H1 (cell line): ENCODE data around the gene TBC1D17. TPM values are rescaled to one million over a fixed set of nuclear protein-coding genes. Genes with fewer than 3 reads are reported as not detected.

Experiments used
- CTCF ChIA-PET: fragments of 300-600 bp; sonication (Branson Sonifier 250); formaldehyde crosslinking; loops from one replicate; lab custom pipeline; 2021; ENCODE audit not compliant: partially characterized antibody; lab: Charles Lee
- POLR2A ChIA-PET: fragments of 300-600 bp; sonication (Branson Sonifier 250); formaldehyde crosslinking; loops from one replicate; lab custom pipeline; 2021; ENCODE audit warnings: inconsistent platforms; ENCODE audit not compliant: partially characterized antibody; lab: Charles Lee
- DNase-seq, 2 experiments: peaks; one replicate each; pipeline versions ENCODE4 v3.0.0 to v3.0.0-alpha.2; 2010 to 2022; ENCODE audit warnings: low spot score in 2 of 2, low read depth in 1 of 2, mixed read lengths in 1 of 2
- FAIRE-seq: peaks from 2 replicates; lab custom pipeline; 2011; peaks lifted over from hg19 to GRCh38; lab: Jason Lieb, UNC
- H2AFZ ChIP-seq: 2 replicates; pipeline ENCODE4 v1.8.1; 2012; ENCODE audit warnings: low read length, inconsistent platforms
- H2AK5ac ChIP-seq: 2 replicates; pipeline ENCODE4 v1.6.1; 2013; ENCODE audit warnings: low read depth, low read length
- H2BK120ac ChIP-seq: replicated peaks from 2 replicates; pipeline ENCODE3; 2013; ENCODE audit warnings: low read depth, low read length, inconsistent platforms
- H2BK12ac ChIP-seq: 2 replicates; pipeline ENCODE4 v1.6.1; 2013; ENCODE audit warnings: low read depth, low read length
- H2BK15ac ChIP-seq: 2 replicates; pipeline ENCODE4 v1.6.1; 2013; ENCODE audit warnings: low read length
- H2BK20ac ChIP-seq: 2 replicates; pipeline ENCODE4 v1.6.1; 2013; ENCODE audit warnings: low read length
- H2BK5ac ChIP-seq: 2 replicates; pipeline ENCODE4 v1.6.1; 2013; ENCODE audit warnings: low read depth, low read length
- H3K14ac ChIP-seq: 2 replicates; pipeline ENCODE4 v1.6.1; 2013; ENCODE audit warnings: inconsistent platforms; ENCODE audit not compliant: insufficient read length
- H3K18ac ChIP-seq: 2 replicates; pipeline ENCODE4 v1.6.1; 2013; ENCODE audit warnings: low read length; ENCODE audit errors: extremely low read depth
- H3K23ac ChIP-seq: 2 replicates; pipeline ENCODE4 v1.6.1; 2013; ENCODE audit warnings: inconsistent platforms; ENCODE audit not compliant: insufficient read length
- H3K23me2 ChIP-seq: 2 replicates; pipeline ENCODE4 v1.6.1; 2013; ENCODE audit warnings: low read depth, low read length
- H3K27ac ChIP-seq: 2 replicates; pipeline ENCODE4 v1.6.1; 2011; ENCODE audit warnings: low read depth, low read length, inconsistent platforms
- H3K27me3 ChIP-seq, 4 experiments: replicated peaks in 1 of 4; 1 replicate in 1 of 4; 2 replicates in 3 of 4; pipeline versions ENCODE4 v1.6.1 to v1.8.1; 2011 to 2013; ENCODE audit warnings: low read length in 3 of 4, mild to moderate bottlenecking in 3 of 4, inconsistent platforms in 2 of 4, mixed read lengths in 2 of 4, moderate library complexity in 1 of 4; ENCODE audit not compliant: control insufficient read depth in 3 of 4, insufficient read depth in 3 of 4; ENCODE audit errors: extremely low read depth in 1 of 4
- H3K36me3 ChIP-seq, 4 experiments: 2 replicates each; pipeline versions ENCODE4 v1.6.1 to v1.8.1; 2011 to 2013; ENCODE audit warnings: mild to moderate bottlenecking in 4 of 4, low read length in 3 of 4, moderate library complexity in 2 of 4, control low read depth in 1 of 4, inconsistent platforms in 1 of 4; ENCODE audit not compliant: insufficient read depth in 4 of 4, control insufficient read depth in 2 of 4
- H3K4ac ChIP-seq: replicated peaks from 2 replicates; pipeline ENCODE3; 2013; ENCODE audit warnings: low read length, low read depth, mixed read lengths, inconsistent platforms; ENCODE audit not compliant: insufficient read length
- H3K4me1 ChIP-seq, 4 experiments: replicated peaks in 1 of 4; 1 replicate in 1 of 4; 2 replicates in 3 of 4; pipeline versions ENCODE4 v1.6.1 to v1.8.1; 2011 to 2013; ENCODE audit warnings: low read length in 3 of 4, inconsistent platforms in 2 of 4, mixed read lengths in 1 of 4; ENCODE audit not compliant: insufficient read depth in 4 of 4, control insufficient read depth in 3 of 4
- H3K4me2 ChIP-seq, 2 experiments: 2 replicates each; pipeline versions ENCODE4 v1.6.1 to v1.8.1; 2011 to 2013; ENCODE audit warnings: low read depth in 2 of 2, low read length in 2 of 2, control low read depth in 1 of 2, inconsistent platforms in 1 of 2, mild to moderate bottlenecking in 1 of 2; ENCODE audit not compliant: insufficient read depth in 1 of 2
- H3K4me3 ChIP-seq, 4 experiments: fragments of 200-600, 300-600 bp in 1 of 4; sonication (generic), shearing (Covaris generic), sonication (Bioruptor Twin) in 1 of 4; 2 replicates each; pipeline versions ENCODE4 v1.5.1 to v1.8.1; 2011 to 2016; ENCODE audit warnings: low read length in 4 of 4, low read depth in 3 of 4, control low read depth in 2 of 4, inconsistent platforms in 2 of 4, mild to moderate bottlenecking in 2 of 4, mixed read lengths in 1 of 4, moderate library complexity in 1 of 4; ENCODE audit not compliant: insufficient read depth in 2 of 4; ENCODE audit errors: extremely low read depth in 1 of 4
- H3K56ac ChIP-seq: replicated peaks from 2 replicates; pipeline ENCODE3; 2013; ENCODE audit warnings: low read depth, mild to moderate bottlenecking, mixed read lengths, low read length, inconsistent platforms; ENCODE audit not compliant: insufficient read length
- H3K79me1 ChIP-seq: 2 replicates; pipeline ENCODE4 v1.6.1; 2013; ENCODE audit warnings: low read depth, low read length, control low read depth
- H3K79me2 ChIP-seq, 2 experiments: 2 replicates each; pipeline versions ENCODE4 v1.6.1 to v1.8.1; 2012 to 2013; ENCODE audit warnings: low read length in 2 of 2, mild to moderate bottlenecking in 2 of 2, inconsistent platforms in 1 of 2; ENCODE audit not compliant: insufficient read depth in 2 of 2, control insufficient read depth in 1 of 2
- H3K9ac ChIP-seq, 4 experiments: replicated peaks in 1 of 4; 1 replicate in 1 of 4; 2 replicates in 3 of 4; pipeline versions ENCODE4 v1.6.1 to v1.8.1; 2011 to 2013; ENCODE audit warnings: low read depth in 3 of 4, low read length in 3 of 4, control low read depth in 2 of 4, mild to moderate bottlenecking in 2 of 4, moderate library complexity in 2 of 4, inconsistent platforms in 1 of 4; ENCODE audit errors: extremely low read depth in 1 of 4
- H3K9me3 ChIP-seq, 2 experiments: 2 replicates each; pipeline versions ENCODE4 v1.6.1 to v1.8.1; 2012 to 2013; ENCODE audit warnings: mild to moderate bottlenecking in 2 of 2, moderate library complexity in 2 of 2, control low read depth in 1 of 2, inconsistent platforms in 1 of 2, low read depth in 1 of 2, low read length in 1 of 2, mixed read lengths in 1 of 2; ENCODE audit not compliant: insufficient read depth in 2 of 2
- H4K20me1 ChIP-seq, 2 experiments: replicated peaks in 1 of 2; 2 replicates each; pipeline versions ENCODE3 to v1.8.1; 2011 to 2013; ENCODE audit warnings: inconsistent platforms in 2 of 2, low read length in 2 of 2, mild to moderate bottlenecking in 1 of 2; ENCODE audit not compliant: insufficient read depth in 2 of 2, control insufficient read depth in 1 of 2
- H4K5ac ChIP-seq: 2 replicates; pipeline ENCODE4 v1.6.1; 2013; ENCODE audit warnings: low read length, low read depth, mixed read lengths, inconsistent platforms; ENCODE audit not compliant: insufficient read length
- H4K8ac ChIP-seq: 2 replicates; pipeline ENCODE4 v1.8.0; 2013; ENCODE audit warnings: mild to moderate bottlenecking, moderate library complexity, low read length, inconsistent platforms; ENCODE audit not compliant: insufficient read depth; ENCODE audit errors: extremely low read depth
- H4K91ac ChIP-seq: replicated peaks from 2 replicates; pipeline ENCODE3; 2013; ENCODE audit warnings: low read length, mixed read lengths, inconsistent platforms; ENCODE audit not compliant: insufficient read length
- ASH2L ChIP-seq: fragments of 200-600, 300-600 bp; sonication (generic); IDR thresholded peaks from one replicate; pipeline ENCODE4 v1.7.1; 2017; ENCODE audit warnings: low read length
- ATF2 ChIP-seq: IDR thresholded peaks from 2 replicates; pipeline ENCODE4 v1.6.1; 2012; ENCODE audit warnings: low read length, inconsistent platforms
- CBX8 ChIP-seq: fragments of 300-800, 300-1000 bp; sonication (generic); IDR thresholded peaks from 2 replicates; pipeline ENCODE4 v1.7.1; 2016; ENCODE audit warnings: low read depth, low read length, borderline replicate concordance
- CHD2 ChIP-seq: IDR thresholded peaks from 2 replicates; pipeline ENCODE4 v1.6.1; 2012; ENCODE audit warnings: low read length, improper control_type of control experiment
- HDAC2 ChIP-seq, 2 experiments: fragments of 300-600 bp in 1 of 2; sonication (generic) in 1 of 2; IDR thresholded peaks; 2 replicates each; pipeline ENCODE4 v1.6.1; 2011 to 2012; ENCODE audit warnings: low read depth in 2 of 2, low read length in 2 of 2, mild to moderate bottlenecking in 2 of 2, moderate library complexity in 2 of 2, borderline replicate concordance in 1 of 2, inconsistent platforms in 1 of 2
- KDM4A ChIP-seq: IDR thresholded peaks from one replicate; pipeline ENCODE4 v1.7.1; 2012; ENCODE audit warnings: low read depth, mild to moderate bottlenecking, moderate library complexity, low read length, inconsistent platforms; ENCODE audit not compliant: severe bottlenecking
- NRF1 ChIP-seq: IDR thresholded peaks from 2 replicates; pipeline ENCODE4 v1.6.1; 2011; ENCODE audit warnings: mild to moderate bottlenecking, low read depth, low read length, improper control_type of control experiment
- POLR2AphosphoS5 ChIP-seq: IDR thresholded peaks from 2 replicates; pipeline ENCODE4 v1.6.1; 2011; ENCODE audit warnings: low read depth, low read length
- RBBP5 ChIP-seq: IDR thresholded peaks from 2 replicates; pipeline ENCODE4 v1.7.1; 2012; ENCODE audit warnings: low read depth, mild to moderate bottlenecking, inconsistent platforms, low read length, moderate library complexity, borderline replicate concordance
- RNF2 ChIP-seq: fragments of 200-900, 300-1000 bp; sonication (generic); IDR thresholded peaks from 2 replicates; pipeline ENCODE4 v1.7.1; 2016; ENCODE audit warnings: borderline replicate concordance, low read depth, mild to moderate bottlenecking, antibody characterized with exemption, low read length; ENCODE audit not compliant: poor library complexity, severe bottlenecking; ENCODE audit errors: missing control alignments
- WGBS, 2 experiments: shearing (Covaris generic) in 1 of 2; methylation state at CpG; one replicate each; pipeline versions ENCODE4 v1.1.6 to v1.1.7; 2013 to 2015; ENCODE audit warnings: low lambda C conversion rate in 2 of 2, mixed read lengths in 2 of 2, inconsistent platforms in 1 of 2, low coverage in 1 of 2, missing lambda C conversion rate in 1 of 2; ENCODE audit not compliant: insufficient replicate concordance in 2 of 2, insufficient coverage in 1 of 2, insufficient read length in 1 of 2; ENCODE audit errors: extremely low coverage in 1 of 2, missing lambda C conversion rate in 1 of 2; 5-methylcytosine and 5-hydroxymethylcytosine counted together
- polyA plus RNA-seq, 7 experiments: library from polyadenylated mRNA; depleted of rRNA in 3 of 7; stranded (reverse) in 5 of 7; unstranded in 2 of 7; fragments of >200 nt in 5 of 7; fragments of 200-250 nt in 2 of 7; gene quantifications; 1 replicate in 5 of 7; 2 replicates in 1 of 7; 4 replicates in 1 of 7; pipeline versions ENCODE4 v1.2.1 to v1.2.3, GENCODE V29; 2011 to 2013; ENCODE audit warnings: missing spikeins in 2 of 7, mixed read lengths in 2 of 7
- total RNA-seq: library from RNA; stranded (reverse); fragmentation: NEBNext Ultra II Directional; extraction: Animal tissue kit (Norgen Biotek cat#: 25700); gene quantifications from 2 replicates; pipeline ENCODE4 v1.2.1, GENCODE V29; 2021

Gene TBC1D17
- total and polyA plus RNA-seq, 2 of the 8 experiments (the other 6 are each of a cell fraction or from before 2014, with no cell fraction given) = 30.3 to 44.9 TPM

DNA sequence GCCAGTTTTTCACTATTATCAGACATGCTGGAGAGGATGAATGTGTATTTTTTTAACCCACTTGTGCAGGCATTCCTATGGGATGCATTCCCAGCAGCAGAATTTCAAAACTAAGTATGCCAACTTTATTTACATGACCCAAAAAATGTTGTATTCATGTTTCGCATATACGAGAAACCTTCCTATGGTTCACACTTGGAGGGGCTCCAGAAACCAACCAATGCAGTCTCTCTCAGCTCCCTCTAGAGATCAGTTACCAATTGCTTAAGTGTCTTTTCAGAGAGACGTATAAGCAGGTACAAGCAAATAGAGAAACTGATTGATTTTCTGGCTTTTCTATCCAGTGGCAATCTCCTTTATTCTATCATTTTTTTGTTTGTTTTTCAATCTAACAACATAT is 32.1 kb upstream of the TBC1D17 start:
- Histone ChIP-seq H3K14ac (no peak overlapping the region), H4K91ac (no peak overlapping the region), H3K4me2 (no peak overlapping the region), H3K9ac (no peak overlapping the region), H2BK15ac (no peak overlapping the region), H3K27me3 (no peaks in the 10 kb centered on the region), H2AFZ (no peak overlapping the region), H3K4me3 (no peak overlapping the region), H2BK20ac (no peak overlapping the region), H3K56ac (no peak overlapping the region), H2BK12ac (no peak overlapping the region), H3K18ac (no peak overlapping the region), H3K36me3 (0 out of 8 replicates have a peak, but pooled peaks cover 0 to 3% (median 0%) of the 10 kb centered on the region in 4 experiments), H4K8ac (no peak overlapping the region), H4K20me1 (peaks cover 0 to 2% of the 10 kb centered on the region in 2 experiments), H3K4me1 (peaks cover 0 to 3% (median 0%) of the 10 kb centered on the region in 4 experiments; a peak in 2 of 7 replicates), H3K79me1 (peaks cover 3% of the 10 kb centered on the region; the same call in 1 of the 2 replicates), H3K23me2 (peaks cover 4% of the 10 kb centered on the region; the same call in 1 of the 2 replicates), H3K4ac (no peak overlapping the region), H3K23ac (no peak overlapping the region), H3K9me3 (no peaks in the 10 kb centered on the region), H4K5ac (no peak overlapping the region), H2AK5ac (no peak overlapping the region), H3K27ac (no peak overlapping the region), H2BK5ac (no peak overlapping the region), H3K79me2 (peaks cover 0 to 3% of the 10 kb centered on the region in 2 experiments; a peak in 1 of 4 replicates), H2BK120ac (no peak overlapping the region)
- FAIRE-seq (no peak), DNase-seq (no peak)
- ChIA-PET CTCF (interaction anchor here (1.0 to 2.1 kb wide), 4 partner anchors 16 to 40 kb away, joined by 3 to 4 read pairs (median 4); no protein-coding TSS in a partner anchor), POLR2A (interaction anchor here (0.6 to 3.3 kb wide), 7 partner anchors 13 to 156 kb away, joined by 3 to 12 read pairs (median 4); partner anchors contain the start of genes ADM5 and FUZ)
- 79% methylated on average over 3 of the region's 3 CpGs; no CpG with 5 or more reads in 1 of the 2 experiments for WGBS, 2 experiments
- TF ChIP-seq CHD2 (no peak), POLR2AphosphoS5 (no peak), RBBP5 (no peak), HDAC2 (IDR thresholded peaks at IDR 0.05; ENCODE audit: borderline replicate concordance in 1 of 2, low read depth in 2 of 2, low read length in 2 of 2) (no peak), ATF2 (no peak), CBX8 (no peak), NRF1 (no peak), KDM4A (no peak), RNF2 (no peak), ASH2L (no peak)
